ENCODE results near the gene TRIP10.
"Not testable (repeated sequence)": the region's sequence is repeated elsewhere in the genome, so short reads cannot be mapped to it uniquely, and the experiment has no call there.

TRIP10 gene

DNA sequence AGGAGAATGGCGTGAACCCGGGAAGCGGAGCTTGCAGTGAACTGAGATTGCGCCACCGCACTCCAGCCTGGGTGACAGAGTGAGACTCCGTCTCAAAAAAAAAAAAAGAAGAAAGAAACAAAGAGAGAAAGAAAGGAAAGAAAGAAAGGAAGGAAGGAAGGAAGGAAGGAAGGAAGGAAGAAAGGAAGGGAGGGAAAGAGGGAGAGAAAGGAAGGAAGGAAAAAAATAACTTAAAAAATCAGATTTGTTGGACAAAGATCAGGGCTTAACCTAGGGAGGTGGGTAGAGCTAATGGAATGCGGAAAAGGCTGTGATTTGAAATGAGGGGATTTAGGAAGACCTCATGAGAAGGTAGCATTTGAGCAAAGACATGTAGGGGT, 32.2 kb downstream of the TRIP10 start:
- DNase-seq: not testable (repeated sequence)

- DNase-seq: peak; percentile 92
Measured at GRCh38 chr19:6772028-6772865, 32.8 kb downstream of the TRIP10 start, which contains the start of gene VAV1. VAV1 (plus strand) TSS chr19:6772708; CDS start chr19:6772808, 100 bp downstream.

GRCh38 chr19:6772866-6773322, 33.4 kb downstream of the TRIP10 start:
- DNase-seq: no peak

GRCh38 chr19:6773323-6773931, 33.9 kb downstream of the TRIP10 start:
- peak; percentile 72 for DNase-seq

DNA sequence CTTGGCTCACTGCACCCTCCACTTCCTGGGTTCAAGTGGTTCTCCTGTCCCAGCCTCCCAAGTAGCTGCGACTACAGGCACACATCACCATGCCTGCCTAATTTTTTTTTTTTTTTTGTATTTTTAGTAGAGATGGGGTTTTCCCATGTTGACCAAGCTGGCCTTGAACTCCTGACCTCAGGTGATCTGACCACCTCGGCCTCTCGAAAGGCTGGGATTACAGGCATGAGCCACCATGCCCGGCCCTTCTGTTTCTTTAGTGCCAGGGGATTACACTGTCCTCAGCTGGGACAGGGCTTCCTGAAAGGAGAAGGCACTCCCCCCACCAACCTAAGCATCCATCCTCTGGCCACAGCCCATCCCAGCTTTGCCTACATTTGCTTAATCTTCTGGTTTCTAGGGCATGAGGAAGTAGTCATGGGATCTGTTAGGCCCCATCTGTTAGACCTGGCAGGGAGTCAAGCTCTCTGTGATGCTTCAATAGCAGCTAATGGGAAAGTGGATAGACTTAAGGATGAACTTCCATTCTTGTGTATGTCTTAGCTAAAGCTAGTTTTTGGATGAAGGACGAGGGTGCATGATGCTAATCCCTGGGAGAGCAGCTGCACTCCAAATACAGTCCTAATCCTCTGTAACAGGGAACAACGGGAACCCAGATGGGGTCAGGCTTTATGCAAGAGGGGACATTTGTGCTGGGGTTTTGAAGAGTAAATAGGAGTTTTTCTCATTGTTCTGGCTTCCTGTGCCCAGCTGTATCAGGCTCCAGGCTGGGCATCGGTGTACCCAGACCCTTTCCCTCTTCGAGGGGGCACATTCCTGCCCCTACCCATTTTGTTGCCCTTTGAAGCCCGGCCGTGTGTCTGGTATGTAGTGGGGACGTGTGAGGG, 35.6 kb downstream of the TRIP10 start:
- DNase-seq: no peak

- not testable (repeated sequence) for DNase-seq
Measured at GRCh38 chr19:6776045-6776444, 36.6 kb downstream of the TRIP10 start.

- DNase-seq: no peak
Measured at GRCh38 chr19:6776999-6777398, 37.5 kb downstream of the TRIP10 start.

GRCh38 chr19:6777434-6777833, 38.0 kb downstream of the TRIP10 start:
- DNase-seq: no peak

DNA sequence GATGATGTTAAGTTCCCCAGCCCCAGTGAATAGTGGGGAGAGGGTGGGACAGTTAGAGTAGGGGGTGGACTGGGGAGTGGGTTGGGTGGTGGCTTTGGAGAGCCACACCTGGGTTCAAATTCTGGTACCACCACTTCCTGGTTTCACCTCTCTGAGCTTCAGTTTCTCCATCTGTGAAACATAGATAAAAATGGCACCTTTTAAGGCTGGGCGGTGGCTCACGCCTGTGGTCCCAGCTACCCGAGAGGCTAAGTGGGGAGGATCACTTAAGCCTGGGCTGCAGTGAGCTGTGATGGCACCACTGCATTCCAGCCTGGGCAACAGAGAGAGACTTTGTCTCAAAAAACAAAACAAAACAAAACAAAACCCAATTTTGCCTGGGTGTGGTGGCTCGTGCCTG, 38.9 kb downstream of the TRIP10 start:
- no peak for DNase-seq

DNA sequence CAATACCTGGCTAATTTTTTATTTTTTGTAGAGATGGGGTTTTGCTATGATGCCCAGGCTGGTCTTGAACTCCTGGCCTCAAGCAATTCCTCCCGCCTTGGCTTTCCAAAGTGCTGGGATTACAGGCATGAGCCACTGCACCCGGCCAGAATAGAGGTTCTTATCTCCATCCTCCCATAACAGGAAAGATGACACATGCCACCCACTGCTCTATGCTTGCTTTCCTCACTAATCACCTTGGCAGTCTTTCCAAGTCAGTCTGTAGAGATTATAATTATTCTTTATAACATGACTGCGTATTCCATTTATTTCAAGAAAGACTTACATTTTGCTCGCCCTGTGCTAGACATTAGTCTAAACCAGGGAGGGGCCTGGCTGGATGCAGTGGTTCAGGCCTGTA, 39.7 kb downstream of the TRIP10 start:
- no peak for DNase-seq

- no peak for DNase-seq
Measured at GRCh38 chr19:6787393-6787792, 47.9 kb downstream of the TRIP10 start.

DNA sequence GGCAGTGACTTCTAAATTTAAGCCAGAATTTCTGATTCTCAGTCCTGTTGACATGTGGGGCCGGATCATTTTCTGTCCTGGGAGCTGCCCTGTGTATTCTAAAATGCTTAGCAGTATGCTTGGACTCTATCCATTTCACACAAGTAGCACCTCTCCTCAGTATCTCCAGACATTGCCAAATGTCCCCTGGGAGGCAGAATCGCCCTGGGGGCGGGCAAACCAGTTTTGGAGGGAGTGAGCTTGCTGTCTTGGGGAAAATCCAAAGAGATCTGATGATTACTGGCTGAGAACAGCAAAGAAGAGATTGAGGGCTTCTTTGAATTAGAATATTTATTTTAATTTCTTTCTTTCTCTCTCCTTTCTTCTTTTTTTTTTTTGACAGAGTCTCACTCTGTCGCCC, 49.4 kb downstream of the TRIP10 start:
- no peak for DNase-seq

- no peak for DNase-seq
Measured at GRCh38 chr19:6790194-6791128, 51.0 kb downstream of the TRIP10 start.

DNA sequence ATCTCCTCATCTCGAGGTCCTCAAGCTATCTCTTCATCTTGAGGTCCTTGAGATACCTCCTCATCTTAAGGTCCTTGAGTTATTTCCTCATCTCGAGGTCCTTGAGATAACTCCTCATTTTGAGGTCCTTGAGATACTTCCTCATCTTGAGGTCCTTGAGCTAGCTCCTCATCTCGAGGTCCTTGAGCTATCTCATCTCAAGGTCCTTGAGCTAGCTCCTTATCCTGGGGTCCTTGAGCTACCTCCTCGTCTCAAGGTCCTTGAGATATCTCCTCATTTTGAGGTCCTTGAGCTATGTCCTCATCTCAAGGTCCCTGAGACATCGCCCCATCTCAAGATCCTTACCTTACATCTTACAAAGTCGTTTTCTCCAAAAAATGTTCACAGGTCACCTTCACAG, 51.8 kb downstream of the TRIP10 start:
- no peak for DNase-seq

DNA sequence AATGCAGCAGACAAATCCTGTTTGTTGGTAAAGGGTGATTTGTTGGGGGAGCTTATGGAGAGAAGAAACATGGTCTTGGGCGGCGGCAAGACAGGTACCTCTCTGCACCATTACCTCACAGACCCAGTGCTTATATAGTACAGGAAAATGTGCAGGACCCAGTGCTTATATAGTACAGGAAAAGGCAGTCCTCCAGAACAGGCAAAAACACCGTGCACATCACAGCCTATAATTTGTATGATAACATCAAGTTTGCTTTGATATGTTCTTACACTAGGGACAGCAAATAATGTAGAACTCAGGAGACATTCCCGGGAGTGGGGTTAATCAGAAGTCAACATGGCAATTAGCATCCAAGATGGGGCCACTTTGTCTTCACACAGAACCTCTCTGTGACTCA, 53.9 kb downstream of the TRIP10 start:
- no peak for DNase-seq

- no peak for DNase-seq
Measured at GRCh38 chr19:6793973-6794372, 54.5 kb downstream of the TRIP10 start.

DNA sequence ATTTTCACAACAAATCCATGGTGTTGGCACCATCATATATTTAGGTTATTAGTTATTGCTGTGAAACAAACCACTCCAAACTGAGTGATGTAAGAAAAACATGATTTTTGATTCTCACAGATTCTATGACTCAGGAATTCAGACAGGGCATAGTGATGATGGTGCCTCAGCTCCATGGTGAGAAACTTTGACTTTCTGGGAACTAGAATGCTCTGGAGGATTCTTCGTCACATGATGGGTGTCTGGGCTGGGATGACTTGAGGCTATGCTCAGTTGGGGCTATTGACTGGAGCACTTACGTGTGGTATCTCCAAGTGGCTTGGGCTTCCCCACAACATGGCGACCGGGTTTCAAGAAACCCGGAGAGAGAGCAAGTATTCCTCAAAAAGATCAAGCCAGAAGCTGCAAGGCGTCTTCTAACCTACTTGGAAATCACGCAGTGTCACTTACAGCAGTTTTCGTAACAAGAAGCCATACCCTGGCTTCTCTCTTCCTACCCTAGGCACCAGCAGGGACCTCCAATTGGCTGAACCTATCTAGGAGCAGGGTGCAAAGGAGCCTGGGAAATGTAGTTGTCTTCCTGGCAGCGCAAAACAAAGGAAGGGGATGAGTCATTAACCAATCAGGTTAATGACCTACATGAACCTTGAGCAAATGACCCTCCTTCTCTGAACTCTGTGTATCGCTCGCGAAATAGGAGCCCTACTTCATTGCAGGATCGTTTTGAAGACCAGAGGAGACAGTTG, 55.4 kb downstream of the TRIP10 start:
- DNase-seq: no peak

DNA sequence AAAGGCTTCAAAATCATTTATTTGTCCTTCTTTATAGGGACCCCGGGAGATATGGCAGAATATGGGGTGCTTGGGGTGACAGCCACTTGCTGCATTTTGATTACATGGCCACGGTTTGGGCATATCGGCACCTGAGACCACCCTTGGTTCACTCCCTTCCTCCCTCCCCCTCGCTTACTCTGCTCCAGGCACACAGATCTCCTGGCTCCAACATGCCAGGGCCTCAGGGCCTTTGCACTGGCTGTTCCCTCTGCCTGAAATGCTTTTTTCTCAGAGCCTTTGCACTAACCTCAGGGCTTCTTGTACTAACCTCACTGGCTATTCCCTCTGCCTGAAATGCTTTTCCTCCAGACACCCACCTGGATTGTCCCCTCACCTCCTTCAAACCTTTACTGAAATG, 56.8 kb downstream of the TRIP10 start:
- no peak for DNase-seq

DNA sequence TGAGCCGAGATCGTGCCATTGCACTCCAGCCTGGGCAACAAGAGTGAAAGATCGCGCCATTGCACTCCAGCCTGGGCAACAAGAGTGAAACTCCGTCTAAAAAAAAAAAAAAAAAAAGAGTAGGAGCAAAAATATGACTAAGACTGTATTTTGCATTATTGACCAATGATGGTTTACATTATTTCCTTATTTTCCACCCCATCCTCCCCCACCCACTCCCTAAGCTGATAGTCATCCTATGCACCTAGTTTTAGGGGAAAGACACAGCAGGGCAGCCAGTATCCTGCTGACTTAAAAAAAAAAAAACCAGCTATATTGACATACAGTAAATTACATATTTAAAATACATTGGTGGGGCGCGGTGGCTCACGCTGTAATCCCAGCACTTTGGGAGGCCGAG, 58.2 kb downstream of the TRIP10 start:
- DNase-seq: no peak

DNA sequence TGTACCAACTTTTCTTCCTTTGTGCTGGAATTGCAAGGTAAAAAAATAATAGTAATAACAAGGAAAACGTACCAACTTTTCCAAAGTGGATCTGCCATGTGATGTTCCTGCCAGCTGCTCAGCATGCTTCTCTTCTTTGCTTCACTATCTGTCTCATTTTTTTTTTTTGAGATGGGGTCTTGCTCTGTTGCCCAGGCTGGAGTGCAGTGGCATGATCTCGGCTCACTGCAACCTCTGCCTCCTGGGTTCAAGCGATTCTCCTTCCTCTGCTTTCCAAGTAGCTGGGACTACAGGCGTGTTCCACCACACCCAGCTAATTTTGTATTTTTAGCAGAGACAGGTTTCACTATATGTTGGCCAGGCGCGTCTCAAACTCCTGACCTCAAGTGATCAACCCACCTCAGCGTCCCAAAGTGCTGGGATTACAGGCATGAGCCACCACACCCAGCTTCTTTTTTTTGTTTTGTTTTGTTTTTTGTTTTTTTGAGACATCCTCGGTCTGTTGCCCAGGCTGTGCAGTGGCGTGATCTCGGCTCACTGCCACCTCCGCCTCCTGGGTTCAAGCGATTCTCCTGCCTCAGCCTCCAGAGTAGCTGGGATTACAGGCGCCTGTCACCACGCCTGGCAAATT, 60.8 kb downstream of the TRIP10 start:
- not testable (repeated sequence) for DNase-seq

GRCh38 chr19:6800991-6801484, 61.6 kb downstream of the TRIP10 start:
- peak; percentile 32 for DNase-seq

All from CD4-positive, alpha-beta T cell treated with Interleukin-6 for 4 hours (primary cell).